Measurements from ENCODE around the gene TTLL1. TPM values are rescaled to one million over a fixed set of nuclear protein-coding genes. Genes with fewer than 3 reads are reported as not detected.

Gene TTLL1
- polyA plus RNA-seq, 3 donors = 4.7 to 6.0 (median 5.6) TPM

GRCh38 chr22:43090130-43090789 is 1.1 kb upstream of the TTLL1 start:
- H3K4me3 Mint-ChIP-seq = peak overlapping the region; percentile 15 to 51
- Histone ChIP-seq H3K9ac (ENCODE audit: insufficient read depth, low read length, poor library complexity, severe bottlenecking) (no peak overlapping the region), H2AFZ (ENCODE audit: insufficient read depth, low read depth, low read length, poor library complexity, severe bottlenecking) (no peak overlapping the region), H3K27me3 (ENCODE audit: control insufficient read depth in 2 of 2, insufficient read depth in 2 of 2, low read length in 2 of 2) (no peaks in the 10 kb centered on the region), H3K27ac (ENCODE audit: low read depth in 1 of 2, low read length in 2 of 2) (peak overlapping the region; percentile 46 to 49), H3K79me2 (ENCODE audit: insufficient read depth, low read length) (no peaks in the 10 kb centered on the region), H3K4me1 (ENCODE audit: control insufficient read depth in 1 of 2, insufficient read depth in 2 of 2, low read length in 2 of 2) (peaks cover 34 to 43% of the 10 kb centered on the region in 2 donors), H3K36me3 (replicated peaks in 1 of 2; ENCODE audit: control insufficient read depth in 1 of 2, insufficient read depth in 2 of 2, low read length in 2 of 2) (no peaks in the 10 kb centered on the region), H4K20me1 (ENCODE audit: insufficient read depth, low read length) (no peaks in the 10 kb centered on the region), H3K9me3 (replicated peaks in 1 of 2; ENCODE audit: control insufficient read depth in 1 of 2, insufficient read depth in 1 of 2, low read length in 2 of 2) (no peaks in the 10 kb centered on the region), H3K4me3 (replicated peaks in 1 of 3; ENCODE audit: low read depth in 2 of 3, low read length in 3 of 3) (peak overlapping the region in 1 of 3 experiments; percentile 95), H3K4me2 (replicated peaks; ENCODE audit: extremely low read depth, low read length, poor library complexity, severe bottlenecking) (no peak overlapping the region)
- WGBS (ENCODE audit: insufficient coverage) = 50% methylated on average over 1 of the region's 6 CpGs
- no peaks in the 10 kb centered on the region for H3K9me3 Mint-ChIP-seq
- peak overlapping the region in 6 of 7 donors; percentile 31 to 95 (median 84) for H3K27ac Mint-ChIP-seq
- peak; percentile 66 to 73 (median 68) for DNase-seq
- intact Hi-C loops (cut with micrococcal nuclease) = no loop called here
- peaks cover 0 to 13% of the 10 kb centered on the region in 2 donors for H3K36me3 Mint-ChIP-seq
- peaks cover 37% of the 10 kb centered on the region for H3K4me1 Mint-ChIP-seq
- peak; percentile 35 for TF ChIP-seq CTCF (IDR thresholded peaks at IDR 0.05)
- peaks cover 0 to 4% (median 2%) of the 10 kb centered on the region in 3 donors for H3K27me3 Mint-ChIP-seq (ENCODE audit: low read depth in 3 of 3)

GRCh38 chr22:43088627-43088983 is 586 bp downstream of the TTLL1 start:
- peak overlapping the region; percentile 78 to 95 (median 78) for H3K4me3 ChIP-seq (replicated peaks in 1 of 3; ENCODE audit: low read depth in 2 of 3, low read length in 3 of 3)
- TF ChIP-seq CTCF (IDR thresholded peaks at IDR 0.05) = no peak
- peaks cover 0 to 4% (median 3%) of the 10 kb centered on the region in 3 donors for H3K27me3 Mint-ChIP-seq (ENCODE audit: low read depth in 3 of 3)

More at GRCh38 chr22:43088627-43088983, 586 bp downstream of the TTLL1 start:
- Mint-ChIP-seq H3K27ac (peak overlapping the region; percentile 58 to 85 (median 74)), H3K9me3 (no peaks in the 10 kb centered on the region), H3K4me1 (peaks cover 27% of the 10 kb centered on the region), H3K4me3 (peak overlapping the region; percentile 79 to 89), H3K36me3 (peaks cover 0 to 13% of the 10 kb centered on the region in 2 donors)
- Histone ChIP-seq H3K27me3 (ENCODE audit: control insufficient read depth in 2 of 2, insufficient read depth in 2 of 2, low read length in 2 of 2) (no peaks in the 10 kb centered on the region), H3K9ac (ENCODE audit: insufficient read depth, low read length, poor library complexity, severe bottlenecking) (peak overlapping the region; percentile 63), H3K79me2 (ENCODE audit: insufficient read depth, low read length) (no peaks in the 10 kb centered on the region), H2AFZ (ENCODE audit: insufficient read depth, low read depth, low read length, poor library complexity, severe bottlenecking) (peak overlapping the region; percentile 94), H3K4me1 (ENCODE audit: control insufficient read depth in 1 of 2, insufficient read depth in 2 of 2, low read length in 2 of 2) (peaks cover 25 to 32% of the 10 kb centered on the region in 2 donors), H3K36me3 (replicated peaks in 1 of 2; ENCODE audit: control insufficient read depth in 1 of 2, insufficient read depth in 2 of 2, low read length in 2 of 2) (no peaks in the 10 kb centered on the region), H3K27ac (ENCODE audit: low read depth in 1 of 2, low read length in 2 of 2) (peak overlapping the region in 1 of 2 donors; percentile 78), H3K9me3 (replicated peaks in 1 of 2; ENCODE audit: control insufficient read depth in 1 of 2, insufficient read depth in 1 of 2, low read length in 2 of 2) (no peaks in the 10 kb centered on the region), H4K20me1 (ENCODE audit: insufficient read depth, low read length) (no peaks in the 10 kb centered on the region), H3K4me2 (replicated peaks; ENCODE audit: extremely low read depth, low read length, poor library complexity, severe bottlenecking) (peak overlapping the region; percentile 99)
- intact Hi-C loops (cut with micrococcal nuclease) = no loop called here
- DNase-seq = peak in 2 of 3 donors; percentile 11 to 33
- 7% methylated on average over 6 of the region's 9 CpGs for WGBS (ENCODE audit: insufficient coverage)

Data from CD14-positive monocyte (primary cell).